GM12878 (cell line): ENCODE data around the gene KCNK4. TPM values are rescaled to one million over a fixed set of nuclear protein-coding genes. Genes with fewer than 3 reads are reported as not detected.

Source experiments
- ATAC-seq: fragments of 200-7000 bp; cut with Tn5 transposase; 3 replicates; pipeline ENCODE4 v1.9.1; 2020; ENCODE audit warnings: mild to moderate bottlenecking, moderate library complexity
- BruUV-seq: library from RNA; stranded (reverse); fragments of 400-500 nt; replicated peaks from 2 replicates; lab custom pipeline; 2021; lab: Mats Ljungman, UMichigan
- CTCF ChIA-PET: fragments of 300-600 bp; sonication (Branson Sonifier 250); formaldehyde crosslinking; extraction: SDS; loops from one replicate; lab custom pipeline; 2021; ENCODE audit warnings: inconsistent platforms; lab: Yijun Ruan, JAX
- POLR2A ChIA-PET: fragments of 350-600 bp; formaldehyde crosslinking; extraction: SDS; loops from one replicate; lab custom pipeline; 2021; ENCODE audit warnings: inconsistent platforms; lab: Charles Lee
- RAD21 ChIA-PET: fragments of 300-600 bp; sonication (Branson Sonifier 250); formaldehyde crosslinking; loops from one replicate; lab custom pipeline; 2023; ENCODE audit warnings: antibody characterized with exemption; ENCODE audit not compliant: unreplicated experiment; lab: Charles Lee
- SMC1A ChIA-PET: fragments of 300-600 bp; sonication (Branson Sonifier 250); formaldehyde crosslinking; loops from one replicate; lab custom pipeline; 2023; ENCODE audit not compliant: unreplicated experiment, uncharacterized antibody; lab: Charles Lee
- DNase-seq: peaks from one replicate; pipeline ENCODE4 v3.0.0-alpha.2; 2011; ENCODE audit warnings: low read depth, low spot score
- FAIRE-seq: peaks from 3 replicates; lab custom pipeline; 2011; peaks lifted over from hg19 to GRCh38; lab: Jason Lieb, UNC
- H2AFZ ChIP-seq: 2 replicates; pipeline ENCODE4 v1.6.0; 2011; ENCODE audit warnings: low read depth, low read length, control low read depth; ENCODE audit not compliant: control insufficient read depth
- H3K27ac ChIP-seq: 2 replicates; pipeline ENCODE4 v1.5.1; 2011; ENCODE audit warnings: control low read depth; ENCODE audit not compliant: control insufficient read depth, insufficient read depth
- H3K27me3 ChIP-seq, 2 experiments: replicated peaks in 1 of 2; 2 replicates each; pipeline versions ENCODE4 v1.6.0 to v1.6.1; 2011; ENCODE audit warnings: low read length in 1 of 2; ENCODE audit not compliant: control insufficient read depth in 2 of 2, insufficient read depth in 2 of 2
- H3K36me3 ChIP-seq, 2 experiments: 2 replicates each; pipeline ENCODE4 v1.5.1; 2011; ENCODE audit warnings: low read length in 1 of 2; ENCODE audit not compliant: control insufficient read depth in 2 of 2, insufficient read depth in 2 of 2
- H3K4me1 ChIP-seq: 2 replicates; pipeline ENCODE4 v1.6.1; 2011; ENCODE audit warnings: mild to moderate bottlenecking, low read length, moderate library complexity, mixed read lengths; ENCODE audit not compliant: control insufficient read depth, insufficient read depth
- H3K4me2 ChIP-seq: 2 replicates; pipeline ENCODE4 v1.6.0; 2011; ENCODE audit warnings: control low read depth; ENCODE audit not compliant: control insufficient read depth, insufficient read depth
- H3K4me3 ChIP-seq: fragments of 200-600 bp; sonication (generic); 2 replicates; pipeline ENCODE4 v1.5.1; 2016
- H3K79me2 ChIP-seq: 2 replicates; pipeline ENCODE4 v1.6.0; 2011; ENCODE audit warnings: low read length; ENCODE audit not compliant: control insufficient read depth, insufficient read depth
- H3K9ac ChIP-seq: 2 replicates; pipeline ENCODE4 v1.8.0; 2011; ENCODE audit warnings: low read length, control low read depth, mixed read lengths; ENCODE audit not compliant: control insufficient read depth, insufficient read depth
- H3K9me3 ChIP-seq: replicated peaks from 3 replicates; pipeline ENCODE4 v1.5.1; 2011; ENCODE audit warnings: mild to moderate bottlenecking, low read length; ENCODE audit not compliant: control insufficient read depth, insufficient read depth
- H4K20me1 ChIP-seq: 2 replicates; pipeline ENCODE4 v1.6.0; 2011; ENCODE audit not compliant: control insufficient read depth, insufficient read depth
- BACH1 ChIP-seq: fragments of 450-650 bp; IDR thresholded peaks from 2 replicates; pipeline ENCODE4 v1.6.1; 2017; ENCODE audit warnings: mild to moderate bottlenecking, borderline replicate concordance
- FOXM1 ChIP-seq: IDR thresholded peaks from 2 replicates; pipeline ENCODE4 v1.6.1; 2012; ENCODE audit warnings: low read depth, mild to moderate bottlenecking, inconsistent platforms, low read length, moderate library complexity
- IKZF2 ChIP-seq, 2 experiments: fragments of 450-650 bp; IDR thresholded peaks; 2 replicates each; pipeline ENCODE4 v1.6.1; 2017; ENCODE audit warnings: mild to moderate bottlenecking in 2 of 2, moderate library complexity in 2 of 2
- JUND ChIP-seq: IDR thresholded peaks from 2 replicates; pipeline ENCODE4 v1.6.1; 2012; ENCODE audit warnings: low read depth, mild to moderate bottlenecking, low read length, improper control_type of control experiment, moderate library complexity
- KDM1A ChIP-seq: fragments of 200-600 bp; sonication (generic); IDR thresholded peaks from 2 replicates; pipeline ENCODE4 v1.6.1; 2016; ENCODE audit warnings: borderline replicate concordance
- MTA2 ChIP-seq: fragments of 450-650 bp; IDR thresholded peaks from 2 replicates; pipeline ENCODE4 v1.6.1; 2016; ENCODE audit warnings: low read depth, mild to moderate bottlenecking, moderate library complexity
- NR2C2 ChIP-seq: IDR thresholded peaks from 2 replicates; pipeline ENCODE4 v1.6.1; 2011; ENCODE audit warnings: borderline replicate concordance, low read depth; ENCODE audit not compliant: control insufficient read depth, insufficient read length
- PAX5 ChIP-seq: IDR thresholded peaks from 2 replicates; pipeline ENCODE4 v1.6.1; 2011; ENCODE audit warnings: low read depth, low read length, borderline replicate concordance
- TCF3 ChIP-seq: IDR thresholded peaks from 2 replicates; pipeline ENCODE4 v1.6.1; 2012; ENCODE audit warnings: low read depth, mild to moderate bottlenecking, low read length, borderline replicate concordance; ENCODE audit not compliant: insufficient read depth
- ZNF24 ChIP-seq: fragments of 450-650 bp; IDR thresholded peaks from 2 replicates; pipeline ENCODE4 v1.6.1; 2017; ENCODE audit warnings: antibody characterized with exemption, mild to moderate bottlenecking
- WGBS: methylation state at CpG from one replicate; pipeline ENCODE4 v1.1.6; 2016; ENCODE audit warnings: low lambda C conversion rate; ENCODE audit not compliant: insufficient replicate concordance, insufficient coverage; ENCODE audit errors: missing lambda C conversion rate; 5-methylcytosine and 5-hydroxymethylcytosine counted together
- in situ Hi-C: fragments of 300-500 bp; cut with MboI; formaldehyde crosslinking; loops from 9 replicates; pipeline ENCODE4 v1.14.3; 2018; ENCODE audit warnings: mixed read lengths
- intact Hi-C: fragments of 100-400 bp; cut with micrococcal nuclease; formaldehyde crosslinking; loops from one replicate; pipeline ENCODE4 v1.14.2; 2022; ENCODE audit not compliant: unreplicated experiment
- polyA plus RNA-seq, 11 experiments: library from polyadenylated mRNA; depleted of rRNA in 4 of 11; unstranded in 6 of 11; stranded (reverse) in 5 of 11; fragments of >200 nt; fragmentation: Nextera tagmentation in 4 of 11; fragmentation: Illumina TruSeq in 1 of 11; extraction: Ambion mirVana in 4 of 11; extraction: Trizol in 1 of 11; gene quantifications; 1 replicate in 1 of 11; 2 replicates in 10 of 11; pipeline versions ENCODE4 v1.2.1 to v1.2.3, GENCODE V29; 2011 to 2016; ENCODE audit warnings: inconsistent platforms in 2 of 11, missing spikeins in 2 of 11, low read depth in 1 of 11
- total RNA-seq, 4 experiments: library from RNA; depleted of rRNA in 3 of 4; stranded (reverse); fragments of >200 nt in 3 of 4; fragmentation: Illumina TruSeq in 1 of 4; extraction: Trizol in 1 of 4; gene quantifications; 2 replicates each; pipeline versions ENCODE4 v1.2.1 to v1.2.3, GENCODE V29; 2013 to 2021
- TF ChIP-seq, protein P1 (sequence below): fragments of 450-650 bp; formaldehyde crosslinking; IDR thresholded peaks from 2 replicates; pipeline ENCODE4 v1.5.0; 2022; ENCODE audit warnings: mild to moderate bottlenecking, missing genetic modification characterization
- TF ChIP-seq, protein P2 (sequence below): fragments of 450-650 bp; conservative IDR thresholded peaks from 2 replicates; pipeline ENCODE4 v1.6.1; 2017; ENCODE audit warnings: mild to moderate bottlenecking, moderate library complexity
- TF ChIP-seq, protein P3 (sequence below): fragments of 450-650 bp; IDR thresholded peaks from 2 replicates; pipeline ENCODE4 v1.6.1; 2018; ENCODE audit warnings: mild to moderate bottlenecking, low read depth, moderate library complexity; ENCODE audit not compliant: partially characterized antibody

The KCNK4 gene
- total and polyA plus RNA-seq, 10 of the 15 experiments (the other 5 are each of a cell fraction or from before 2014, with no cell fraction given): 0.04 TPM; not detected in 9

DNA sequence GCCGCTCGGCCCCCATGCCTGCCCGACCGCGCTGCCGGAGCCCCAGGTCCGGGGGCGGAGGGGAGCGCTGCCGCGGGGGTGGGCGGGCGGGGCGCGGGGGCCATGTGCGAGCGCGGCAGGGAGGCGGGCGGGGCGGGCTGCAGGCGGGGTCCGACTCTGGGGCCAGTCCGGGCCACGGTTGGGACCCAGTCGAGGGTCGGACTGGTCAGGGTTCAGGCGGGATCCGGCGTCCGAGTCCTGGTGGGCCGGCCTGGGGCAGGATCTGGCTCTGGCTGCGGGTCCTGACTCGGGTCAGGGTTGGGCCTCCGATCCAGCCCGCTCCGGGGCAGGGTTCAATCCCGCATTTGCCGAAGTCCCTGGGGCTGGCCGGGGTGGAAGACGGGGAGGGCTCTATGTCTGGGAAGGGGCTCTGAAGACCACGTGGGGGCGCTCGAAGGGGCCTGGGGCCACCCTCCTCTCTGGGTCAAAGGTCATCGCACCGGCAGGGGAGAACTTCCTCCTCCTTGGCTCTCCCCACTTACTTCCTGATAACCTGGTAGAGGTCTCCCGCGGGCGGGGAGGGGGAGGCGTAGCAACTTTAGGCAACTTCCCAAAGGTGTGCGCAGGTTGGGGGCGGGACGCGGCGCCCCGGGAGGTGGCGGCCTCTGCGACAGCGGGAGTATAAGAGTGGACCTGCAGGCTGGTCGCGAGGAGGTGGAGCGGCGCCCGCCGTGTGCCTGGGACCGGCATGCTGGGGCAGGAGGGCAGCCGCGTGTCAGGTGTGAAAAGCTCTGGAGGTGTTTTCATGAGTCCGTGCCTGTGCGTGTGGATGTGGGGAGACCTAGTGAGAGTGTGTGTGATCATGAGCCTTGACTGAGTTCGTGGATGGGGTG lies 14.8 kb downstream of the KCNK4 start:
- H2AFZ ChIP-seq: peak overlapping the region; percentile 58
- ChIA-PET CTCF (interaction anchor here (0.5 to 5.8 kb wide), 9 partner anchors 11 to 174 kb away, joined by 3 to 74 read pairs (median 13); partner anchors contain the start of genes BAD, GPR137, PRDX5 and TRMT112), SMC1A (interaction anchor here (2.0 to 5.7 kb wide), 4 partner anchors 12 to 100 kb away, joined by 7 to 98 read pairs (median 12); partner anchors contain the start of genes FERMT3, PRDX5 and TRMT112), RAD21 (interaction anchor here (0.6 to 5.8 kb wide), 7 partner anchors 12 to 99 kb away, joined by 3 to 125 read pairs (median 6); partner anchors contain the start of genes FERMT3, PRDX5 and TRMT112), POLR2A (interaction anchor here (0.6 to 5.8 kb wide), 7 partner anchors 11 to 101 kb away, joined by 3 to 70 read pairs (median 14); partner anchors contain the start of genes BAD, FERMT3, PRDX5 and TRMT112)
- H3K36me3 ChIP-seq: peaks cover 0 to 3% of the 10 kb centered on the region in 2 experiments; a peak in 2 of 4 replicates
- WGBS: 2% methylated on average over 41 of the region's 71 CpGs
- in situ Hi-C loops: no loop called here
- no peaks in the 10 kb centered on the region for H3K9me3 ChIP-seq
- no peak for FAIRE-seq
- BruUV-seq: TSS peak; percentile 73
- H3K4me3 ChIP-seq: peak overlapping the region; percentile 78
- peaks cover 24% of the 10 kb centered on the region for H3K79me2 ChIP-seq
- H3K4me2 ChIP-seq: peak overlapping the region; percentile 99
- no peaks in the 10 kb centered on the region for H4K20me1 ChIP-seq
- H3K27ac ChIP-seq: peak overlapping the region; percentile 79
- peaks cover 0 to under 1% of the 10 kb centered on the region in 2 experiments; a peak in 2 of 4 replicates for H3K27me3 ChIP-seq
- intact Hi-C loops: loop anchor here (1.0 to 2.0 kb wide), 5 partner anchors 11 to 65 kb away; partner anchors contain the start of genes CCDC88B, FKBP2 and TRMT112
- peak overlapping the region; percentile 80 for H3K9ac ChIP-seq
- DNase-seq: no peak
- peaks cover 18% of the 10 kb centered on the region for H3K4me1 ChIP-seq
- ATAC-seq: peak; percentile 37
- TF ChIP-seq JUND: no peak
- TF ChIP-seq ZNF24: no peak
- TF ChIP-seq, protein P1, sequence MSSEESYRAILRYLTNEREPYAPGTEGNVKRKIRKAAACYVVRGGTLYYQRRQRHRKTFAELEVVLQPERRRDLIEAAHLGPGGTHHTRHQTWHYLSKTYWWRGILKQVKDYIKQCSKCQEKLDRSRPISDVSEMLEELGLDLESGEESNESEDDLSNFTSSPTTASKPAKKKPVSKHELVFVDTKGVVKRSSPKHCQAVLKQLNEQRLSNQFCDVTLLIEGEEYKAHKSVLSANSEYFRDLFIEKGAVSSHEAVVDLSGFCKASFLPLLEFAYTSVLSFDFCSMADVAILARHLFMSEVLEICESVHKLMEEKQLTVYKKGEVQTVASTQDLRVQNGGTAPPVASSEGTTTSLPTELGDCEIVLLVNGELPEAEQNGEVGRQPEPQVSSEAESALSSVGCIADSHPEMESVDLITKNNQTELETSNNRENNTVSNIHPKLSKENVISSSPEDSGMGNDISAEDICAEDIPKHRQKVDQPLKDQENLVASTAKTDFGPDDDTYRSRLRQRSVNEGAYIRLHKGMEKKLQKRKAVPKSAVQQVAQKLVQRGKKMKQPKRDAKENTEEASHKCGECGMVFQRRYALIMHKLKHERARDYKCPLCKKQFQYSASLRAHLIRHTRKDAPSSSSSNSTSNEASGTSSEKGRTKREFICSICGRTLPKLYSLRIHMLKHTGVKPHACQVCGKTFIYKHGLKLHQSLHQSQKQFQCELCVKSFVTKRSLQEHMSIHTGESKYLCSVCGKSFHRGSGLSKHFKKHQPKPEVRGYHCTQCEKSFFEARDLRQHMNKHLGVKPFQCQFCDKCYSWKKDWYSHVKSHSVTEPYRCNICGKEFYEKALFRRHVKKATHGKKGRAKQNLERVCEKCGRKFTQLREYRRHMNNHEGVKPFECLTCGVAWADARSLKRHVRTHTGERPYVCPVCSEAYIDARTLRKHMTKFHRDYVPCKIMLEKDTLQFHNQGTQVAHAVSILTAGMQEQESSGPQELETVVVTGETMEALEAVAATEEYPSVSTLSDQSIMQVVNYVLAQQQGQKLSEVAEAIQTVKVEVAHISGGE (CRISPR knock-in tag): no peak
- peak; percentile 73 for TF ChIP-seq MTA2
- TF ChIP-seq TCF3: 0 out of 2 replicates have a peak, but pooled peaks have one; percentile 15
- 0 out of 2 replicates have a peak, but pooled peaks have one; percentile 17 for TF ChIP-seq PAX5
- no peak for TF ChIP-seq IKZF2 (IDR thresholded peaks at IDR 0.05)
- no peak for TF ChIP-seq BACH1
- no peak for TF ChIP-seq KDM1A
- TF ChIP-seq NR2C2: peak; percentile 67
- no peak for TF ChIP-seq FOXM1
- TF ChIP-seq, protein P2, sequence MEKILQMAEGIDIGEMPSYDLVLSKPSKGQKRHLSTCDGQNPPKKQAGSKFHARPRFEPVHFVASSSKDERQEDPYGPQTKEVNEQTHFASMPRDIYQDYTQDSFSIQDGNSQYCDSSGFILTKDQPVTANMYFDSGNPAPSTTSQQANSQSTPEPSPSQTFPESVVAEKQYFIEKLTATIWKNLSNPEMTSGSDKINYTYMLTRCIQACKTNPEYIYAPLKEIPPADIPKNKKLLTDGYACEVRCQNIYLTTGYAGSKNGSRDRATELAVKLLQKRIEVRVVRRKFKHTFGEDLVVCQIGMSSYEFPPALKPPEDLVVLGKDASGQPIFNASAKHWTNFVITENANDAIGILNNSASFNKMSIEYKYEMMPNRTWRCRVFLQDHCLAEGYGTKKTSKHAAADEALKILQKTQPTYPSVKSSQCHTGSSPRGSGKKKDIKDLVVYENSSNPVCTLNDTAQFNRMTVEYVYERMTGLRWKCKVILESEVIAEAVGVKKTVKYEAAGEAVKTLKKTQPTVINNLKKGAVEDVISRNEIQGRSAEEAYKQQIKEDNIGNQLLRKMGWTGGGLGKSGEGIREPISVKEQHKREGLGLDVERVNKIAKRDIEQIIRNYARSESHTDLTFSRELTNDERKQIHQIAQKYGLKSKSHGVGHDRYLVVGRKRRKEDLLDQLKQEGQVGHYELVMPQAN: peak; percentile 59; the same call in 1 of the 2 replicates
- TF ChIP-seq, protein P3, sequence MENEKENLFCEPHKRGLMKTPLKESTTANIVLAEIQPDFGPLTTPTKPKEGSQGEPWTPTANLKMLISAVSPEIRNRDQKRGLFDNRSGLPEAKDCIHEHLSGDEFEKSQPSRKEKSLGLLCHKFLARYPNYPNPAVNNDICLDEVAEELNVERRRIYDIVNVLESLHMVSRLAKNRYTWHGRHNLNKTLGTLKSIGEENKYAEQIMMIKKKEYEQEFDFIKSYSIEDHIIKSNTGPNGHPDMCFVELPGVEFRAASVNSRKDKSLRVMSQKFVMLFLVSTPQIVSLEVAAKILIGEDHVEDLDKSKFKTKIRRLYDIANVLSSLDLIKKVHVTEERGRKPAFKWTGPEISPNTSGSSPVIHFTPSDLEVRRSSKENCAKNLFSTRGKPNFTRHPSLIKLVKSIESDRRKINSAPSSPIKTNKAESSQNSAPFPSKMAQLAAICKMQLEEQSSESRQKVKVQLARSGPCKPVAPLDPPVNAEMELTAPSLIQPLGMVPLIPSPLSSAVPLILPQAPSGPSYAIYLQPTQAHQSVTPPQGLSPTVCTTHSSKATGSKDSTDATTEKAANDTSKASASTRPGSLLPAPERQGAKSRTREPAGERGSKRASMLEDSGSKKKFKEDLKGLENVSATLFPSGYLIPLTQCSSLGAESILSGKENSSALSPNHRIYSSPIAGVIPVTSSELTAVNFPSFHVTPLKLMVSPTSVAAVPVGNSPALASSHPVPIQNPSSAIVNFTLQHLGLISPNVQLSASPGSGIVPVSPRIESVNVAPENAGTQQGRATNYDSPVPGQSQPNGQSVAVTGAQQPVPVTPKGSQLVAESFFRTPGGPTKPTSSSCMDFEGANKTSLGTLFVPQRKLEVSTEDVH: no peak
